Kidney epithelial cell (primary cell): Measurements from ENCODE around the gene DENND1C. TPM values are rescaled to one million over a fixed set of nuclear protein-coding genes. Genes with fewer than 3 reads are reported as not detected.

Source experiments
- DNase-seq: peaks from one replicate; pipeline ENCODE4 v3.0.0-alpha.2; 2010; ENCODE audit warnings: low read depth
- H3K27me3 ChIP-seq: 2 replicates; pipeline ENCODE4 v1.6.0; 2011; ENCODE audit warnings: low read length; ENCODE audit not compliant: control insufficient read depth, insufficient read depth
- H3K36me3 ChIP-seq: 2 replicates; pipeline ENCODE4 v1.5.1; 2011; ENCODE audit warnings: low read length; ENCODE audit not compliant: control insufficient read depth, insufficient read depth
- H3K4me3 ChIP-seq: 2 replicates; pipeline ENCODE4 v1.5.1; 2011; ENCODE audit warnings: low read depth, mild to moderate bottlenecking, control low read depth, low read length
- CTCF ChIP-seq: IDR thresholded peaks from 2 replicates; pipeline ENCODE4 v1.5.1; 2011; ENCODE audit warnings: mild to moderate bottlenecking, moderate library complexity, low read length, control low read depth, inconsistent platforms; ENCODE audit not compliant: insufficient read depth, poor library complexity, severe bottlenecking
- total RNA-seq: library from RNA; depleted of rRNA; stranded (reverse); fragments of >200 nt; gene quantifications from 2 replicates; pipeline ENCODE4 v1.2.3, GENCODE V29; 2015

Gene DENND1C
- total RNA-seq, 1 donor from 2014 or later = 4.6 TPM

- Histone ChIP-seq H3K27me3 (peaks cover 5% of the 10 kb centered on the region), H3K36me3 (no peaks in the 10 kb centered on the region), H3K4me3 (no peak overlapping the region)
- TF ChIP-seq CTCF = no peak
- DNase-seq = no peak
Observed at GRCh38 chr19:6425732-6426620, 55.6 kb downstream of the DENND1C start.

GRCh38 chr19:6424939-6425731 is 56.5 kb downstream of the DENND1C start:
- H3K36me3 ChIP-seq = no peaks in the 10 kb centered on the region
- peaks cover 5% of the 10 kb centered on the region for H3K27me3 ChIP-seq
- DNase-seq = peak; percentile 99
- no peak overlapping the region for H3K4me3 ChIP-seq
- TF ChIP-seq CTCF = no peak

- Histone ChIP-seq H3K4me3 (peak within 1 kb of the TSS; percentile 66), H3K27me3 (no peaks in the 10 kb centered on the region), H3K36me3 (no peaks in the 10 kb centered on the region)
- DNase-seq = no peak
- TF ChIP-seq CTCF = no peak
Observed at GRCh38 chr19:6424195-6424938, 57.2 kb downstream of the DENND1C start, which contains the start of gene KHSRP. Gene KHSRP (minus strand): TSS chr19:6424811. CDS start chr19:6424701, 110 bp downstream.

GRCh38 chr19:6423499-6424194 is 57.9 kb downstream of the DENND1C start:
- no peak for TF ChIP-seq CTCF
- Histone ChIP-seq H3K36me3 (no peaks in the 10 kb centered on the region), H3K27me3 (no peaks in the 10 kb centered on the region), H3K4me3 (peak overlapping the region; percentile 66)
- no peak for DNase-seq
